HFF-Myc (cell line): Measurements from ENCODE around the gene KRT9.

ENCODE experiments used
- DNase-seq: peaks from one replicate; pipeline ENCODE4 v3.0.0-alpha.2; 2011; ENCODE audit warnings: low read depth; ENCODE audit errors: extremely low read depth
- H3K4me3 ChIP-seq: replicated peaks from 2 replicates; pipeline ENCODE4 v1.5.1; 2011; ENCODE audit warnings: low read depth, mild to moderate bottlenecking, control low read depth, low read length
- TF ChIP-seq, protein P1 (sequence below): IDR thresholded peaks from 2 replicates; pipeline ENCODE4 v1.5.1; 2012; ENCODE audit warnings: mild to moderate bottlenecking, low read depth, low read length, control low read depth; ENCODE audit errors: missing control alignments

The KRT9 gene

DNA sequence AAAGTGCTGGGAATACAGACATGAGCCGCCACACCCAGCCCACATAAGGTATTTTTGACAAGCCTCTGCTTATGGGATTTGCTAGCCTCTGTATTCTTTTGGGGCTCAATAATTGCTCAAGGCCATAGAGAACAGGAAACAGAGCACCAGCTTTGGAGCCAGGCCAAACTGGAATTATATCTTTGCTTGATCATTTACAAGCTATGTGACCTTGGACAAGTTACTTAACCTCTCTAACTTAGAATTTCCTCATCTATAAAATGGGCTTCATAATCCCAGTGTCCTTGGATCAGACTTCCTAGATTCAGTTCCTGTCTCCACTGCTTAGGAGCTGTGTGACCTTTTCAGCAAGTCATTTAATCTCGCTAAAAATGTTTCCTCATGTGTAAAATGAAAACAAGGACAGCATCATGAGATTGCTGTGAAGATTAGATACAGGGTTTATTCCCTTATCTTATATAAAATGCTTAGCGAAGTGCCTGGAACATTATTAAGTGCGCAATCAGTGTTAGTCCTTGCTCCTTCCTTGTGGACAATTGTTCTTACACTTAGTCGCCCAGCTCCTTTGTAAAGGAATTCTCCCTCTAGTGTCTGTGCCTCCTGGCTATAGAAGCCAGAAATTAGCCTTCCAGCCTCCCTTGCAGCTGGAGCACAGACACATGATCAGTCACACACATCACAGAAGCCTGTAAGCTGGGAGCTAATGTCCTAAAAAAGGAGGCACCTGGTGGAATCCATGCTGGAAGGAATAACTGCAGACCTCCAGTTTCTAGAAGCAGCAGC, 16.6 kb downstream of the KRT9 start:
- TF ChIP-seq, protein P1, sequence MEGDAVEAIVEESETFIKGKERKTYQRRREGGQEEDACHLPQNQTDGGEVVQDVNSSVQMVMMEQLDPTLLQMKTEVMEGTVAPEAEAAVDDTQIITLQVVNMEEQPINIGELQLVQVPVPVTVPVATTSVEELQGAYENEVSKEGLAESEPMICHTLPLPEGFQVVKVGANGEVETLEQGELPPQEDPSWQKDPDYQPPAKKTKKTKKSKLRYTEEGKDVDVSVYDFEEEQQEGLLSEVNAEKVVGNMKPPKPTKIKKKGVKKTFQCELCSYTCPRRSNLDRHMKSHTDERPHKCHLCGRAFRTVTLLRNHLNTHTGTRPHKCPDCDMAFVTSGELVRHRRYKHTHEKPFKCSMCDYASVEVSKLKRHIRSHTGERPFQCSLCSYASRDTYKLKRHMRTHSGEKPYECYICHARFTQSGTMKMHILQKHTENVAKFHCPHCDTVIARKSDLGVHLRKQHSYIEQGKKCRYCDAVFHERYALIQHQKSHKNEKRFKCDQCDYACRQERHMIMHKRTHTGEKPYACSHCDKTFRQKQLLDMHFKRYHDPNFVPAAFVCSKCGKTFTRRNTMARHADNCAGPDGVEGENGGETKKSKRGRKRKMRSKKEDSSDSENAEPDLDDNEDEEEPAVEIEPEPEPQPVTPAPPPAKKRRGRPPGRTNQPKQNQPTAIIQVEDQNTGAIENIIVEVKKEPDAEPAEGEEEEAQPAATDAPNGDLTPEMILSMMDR, result no peak
- no peak overlapping the region for H3K4me3 ChIP-seq
- DNase-seq, result no peak

DNA sequence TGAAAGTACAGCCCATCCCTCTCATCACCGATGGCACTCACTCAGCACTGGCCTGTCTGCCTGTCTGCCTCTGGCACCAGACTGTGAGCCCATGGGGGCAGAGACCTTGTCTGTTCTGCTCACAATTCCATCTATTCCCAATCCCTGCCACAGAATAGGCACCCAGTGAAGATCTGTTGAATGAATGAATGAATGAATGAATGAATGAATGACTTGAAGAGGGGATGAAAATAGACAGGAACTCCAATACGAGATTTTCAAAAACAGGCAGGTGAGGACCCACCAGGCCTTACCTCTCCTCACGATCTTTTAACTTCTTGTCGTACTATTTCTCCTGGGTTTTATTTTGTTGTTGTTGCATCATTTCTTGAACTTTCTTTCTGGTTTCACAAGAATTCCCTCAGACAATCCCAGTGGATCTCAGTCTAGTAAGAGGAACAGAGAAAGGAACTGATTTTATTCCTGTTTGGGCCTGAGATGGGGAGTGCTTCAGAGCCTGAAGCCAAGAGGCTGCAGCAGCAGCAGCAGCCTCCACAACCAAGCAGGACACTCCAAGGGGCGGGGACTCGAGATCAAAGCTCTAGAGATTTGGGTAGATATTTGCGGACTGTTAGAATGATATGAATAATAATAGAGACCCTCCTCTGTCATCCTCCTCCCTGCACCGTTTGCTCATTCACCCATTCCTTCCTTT, 17.7 kb downstream of the KRT9 start:
- TF ChIP-seq, protein P1, result no peak
- no peak for DNase-seq
- no peak overlapping the region for H3K4me3 ChIP-seq

DNA sequence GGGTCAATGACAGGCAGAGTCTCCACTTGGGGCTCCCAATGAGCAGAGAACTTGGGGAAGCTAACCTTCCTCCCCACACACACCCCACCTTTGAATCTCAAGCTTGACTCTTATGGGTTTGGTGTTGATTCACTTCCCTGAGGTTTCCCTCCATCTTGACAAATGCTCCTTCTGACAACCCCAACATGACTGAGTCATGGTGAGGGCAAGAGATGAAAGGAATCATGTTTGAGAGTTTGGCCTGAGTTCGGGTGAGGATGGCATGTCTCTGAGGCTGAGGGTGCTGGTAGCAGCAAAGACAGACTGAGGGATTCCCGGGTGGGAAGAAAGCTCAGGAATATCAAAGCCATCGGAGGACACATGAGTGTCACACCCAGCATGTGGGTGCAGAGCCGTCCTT, 18.7 kb downstream of the KRT9 start:
- no peak for DNase-seq
- TF ChIP-seq, protein P1, result no peak
- H3K4me3 ChIP-seq, result no peak overlapping the region

DNA sequence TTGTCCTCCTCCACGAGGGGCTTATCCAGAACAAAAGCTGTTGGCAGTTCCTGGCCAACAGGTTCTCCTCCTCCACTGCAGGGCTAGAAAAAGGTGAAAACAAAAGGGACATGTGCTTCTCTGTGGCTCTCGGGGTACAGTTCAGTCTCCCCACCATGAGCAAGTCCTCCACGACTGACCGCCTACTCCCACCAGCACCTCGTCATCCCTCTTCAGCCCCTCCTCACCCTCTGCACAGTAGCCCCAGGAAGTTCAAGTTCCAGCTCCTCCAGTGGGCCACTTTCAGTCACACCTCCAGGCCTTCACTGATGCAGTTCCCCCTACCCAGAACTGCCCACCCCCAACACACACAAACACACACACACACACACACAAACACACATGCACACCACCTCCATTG, 19.4 kb downstream of the KRT9 start:
- TF ChIP-seq, protein P1, result no peak
- H3K4me3 ChIP-seq, result no peak overlapping the region
- no peak for DNase-seq

DNA sequence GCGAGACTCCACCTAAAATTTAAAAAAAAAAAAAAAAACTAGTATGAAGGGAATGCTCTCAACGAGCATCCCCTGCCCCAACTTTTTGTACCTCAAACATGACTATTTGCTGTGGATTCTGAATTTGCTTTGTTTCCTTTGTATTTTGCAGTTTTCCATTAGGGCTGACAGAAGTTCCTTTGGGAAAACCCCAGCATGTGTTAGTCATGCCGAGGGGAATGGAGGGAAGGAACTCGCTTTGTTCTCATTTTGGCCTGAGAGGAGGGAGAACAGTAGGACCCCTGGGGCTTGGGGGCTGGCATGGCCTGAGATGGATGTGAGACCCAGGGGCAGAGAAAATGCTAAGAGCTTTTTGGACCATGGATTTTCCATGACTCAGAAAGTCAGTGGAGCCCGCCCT, 20.5 kb downstream of the KRT9 start:
- TF ChIP-seq, protein P1, result no peak
- H3K4me3 ChIP-seq, result no peak overlapping the region
- no peak for DNase-seq

DNA sequence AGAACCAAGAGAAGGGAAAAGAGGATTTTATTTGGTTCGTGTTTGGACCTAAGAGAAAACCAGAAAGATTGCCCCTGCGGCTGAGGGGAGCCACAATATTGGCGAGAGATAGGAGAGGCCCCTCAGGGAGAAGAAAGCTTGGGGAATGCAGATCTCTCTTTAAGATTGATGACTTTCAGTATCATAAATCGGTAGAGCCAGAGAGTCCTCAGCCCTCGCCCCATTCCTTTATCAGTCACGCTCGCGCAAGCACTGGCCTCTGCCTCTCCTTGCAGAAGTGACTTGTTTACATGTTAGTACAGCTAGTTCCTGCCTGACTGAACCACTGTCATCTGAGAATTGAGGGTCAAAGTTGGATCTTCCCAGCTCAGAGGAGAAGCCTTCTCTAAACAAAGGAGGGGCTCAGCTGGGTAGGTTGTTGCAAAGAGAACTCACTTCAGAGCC, 22.2 kb downstream of the KRT9 start:
- TF ChIP-seq, protein P1, result no peak
- no peak for DNase-seq
- H3K4me3 ChIP-seq, result no peak overlapping the region
